ENCODE results near the gene GABPB1.

DNA sequence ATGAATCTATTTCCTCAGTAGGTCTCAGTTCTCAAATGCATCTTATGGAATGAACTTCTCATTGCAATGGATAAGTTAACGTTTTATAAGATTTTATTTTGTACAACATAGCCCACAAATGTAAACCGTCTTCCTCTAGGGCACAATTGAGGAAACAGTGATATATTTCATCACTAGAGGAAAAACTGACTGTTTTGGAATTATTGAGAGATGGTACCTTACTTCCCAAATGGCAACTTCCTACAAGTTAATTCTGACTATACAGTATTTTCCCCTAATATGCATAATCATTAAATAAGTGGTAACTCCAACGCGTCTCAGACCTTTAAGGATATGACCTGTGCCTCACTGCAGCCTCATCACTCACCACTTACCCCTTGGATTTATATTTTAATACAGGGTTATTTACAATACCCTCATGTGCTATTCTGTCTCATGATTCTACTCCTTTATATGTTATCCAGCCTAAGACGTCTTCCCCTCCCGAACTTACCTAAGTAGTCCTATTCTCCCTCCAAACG, 13.3 kb downstream of the GABPB1 start:
- no peak for TF ChIP-seq CTCF (IDR thresholded peaks at IDR 0.05)
- no peak for TF ChIP-seq POLR2A (IDR thresholded peaks at IDR 0.05)
